RWPE1 (cell line): ENCODE data around the gene SGSM1.

Experiments
- CTCF ChIA-PET: fragments of 350-600 bp; sonication (Branson Sonifier 250); formaldehyde crosslinking; extraction: SDS; loops from one replicate; lab custom pipeline; 2021; lab: Yijun Ruan, JAX
- POLR2A ChIA-PET: fragments of 400-600 bp; formaldehyde crosslinking; extraction: SDS; loops from one replicate; lab custom pipeline; 2020; ENCODE audit warnings: antibody characterized with exemption; ENCODE audit not compliant: low non-redundant PET; lab: Yijun Ruan, JAX
- DNase-seq: peaks from one replicate; pipeline ENCODE4 v3.0.0; 2012; ENCODE audit warnings: low spot score
- H3K27ac ChIP-seq: fragments of 450-650 bp; 2 replicates; pipeline ENCODE4 v1.5.1; 2017
- TF ChIP-seq, protein P1 (sequence below): fragments of 450-650 bp; conservative IDR thresholded peaks from 2 replicates; pipeline ENCODE4 v1.5.1; 2017; ENCODE audit warnings: low read depth, mild to moderate bottlenecking

Gene SGSM1

DNA sequence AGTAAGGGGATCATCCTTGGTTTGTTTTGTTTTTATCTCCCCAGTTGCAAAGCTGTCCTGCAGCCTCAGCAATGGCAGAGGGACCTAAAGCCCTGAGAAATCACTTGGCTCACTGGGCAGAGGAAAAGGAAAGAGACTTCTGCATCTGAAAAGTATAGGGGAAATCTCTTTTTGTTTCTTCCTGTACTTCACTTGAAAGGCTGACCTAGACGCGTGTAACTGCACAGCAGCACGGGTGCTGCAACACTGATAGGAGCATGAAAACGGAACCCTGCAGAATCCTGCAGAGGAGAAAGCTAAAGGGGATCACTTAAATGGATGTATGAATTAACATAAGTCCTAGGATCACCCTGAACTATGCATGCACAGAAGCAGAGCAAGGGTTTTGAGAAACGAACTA, 29.5 kb upstream of the SGSM1 start:
- ChIA-PET CTCF (interaction anchor here (0.6 kb wide), 1 partner anchor 12 kb away, joined by 3 read pairs; no protein-coding TSS in a partner anchor), POLR2A (no interaction called here)
- no peak for DNase-seq
- no peak overlapping the region for H3K27ac ChIP-seq
- TF ChIP-seq, protein P1, sequence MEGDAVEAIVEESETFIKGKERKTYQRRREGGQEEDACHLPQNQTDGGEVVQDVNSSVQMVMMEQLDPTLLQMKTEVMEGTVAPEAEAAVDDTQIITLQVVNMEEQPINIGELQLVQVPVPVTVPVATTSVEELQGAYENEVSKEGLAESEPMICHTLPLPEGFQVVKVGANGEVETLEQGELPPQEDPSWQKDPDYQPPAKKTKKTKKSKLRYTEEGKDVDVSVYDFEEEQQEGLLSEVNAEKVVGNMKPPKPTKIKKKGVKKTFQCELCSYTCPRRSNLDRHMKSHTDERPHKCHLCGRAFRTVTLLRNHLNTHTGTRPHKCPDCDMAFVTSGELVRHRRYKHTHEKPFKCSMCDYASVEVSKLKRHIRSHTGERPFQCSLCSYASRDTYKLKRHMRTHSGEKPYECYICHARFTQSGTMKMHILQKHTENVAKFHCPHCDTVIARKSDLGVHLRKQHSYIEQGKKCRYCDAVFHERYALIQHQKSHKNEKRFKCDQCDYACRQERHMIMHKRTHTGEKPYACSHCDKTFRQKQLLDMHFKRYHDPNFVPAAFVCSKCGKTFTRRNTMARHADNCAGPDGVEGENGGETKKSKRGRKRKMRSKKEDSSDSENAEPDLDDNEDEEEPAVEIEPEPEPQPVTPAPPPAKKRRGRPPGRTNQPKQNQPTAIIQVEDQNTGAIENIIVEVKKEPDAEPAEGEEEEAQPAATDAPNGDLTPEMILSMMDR, result no peak

DNA sequence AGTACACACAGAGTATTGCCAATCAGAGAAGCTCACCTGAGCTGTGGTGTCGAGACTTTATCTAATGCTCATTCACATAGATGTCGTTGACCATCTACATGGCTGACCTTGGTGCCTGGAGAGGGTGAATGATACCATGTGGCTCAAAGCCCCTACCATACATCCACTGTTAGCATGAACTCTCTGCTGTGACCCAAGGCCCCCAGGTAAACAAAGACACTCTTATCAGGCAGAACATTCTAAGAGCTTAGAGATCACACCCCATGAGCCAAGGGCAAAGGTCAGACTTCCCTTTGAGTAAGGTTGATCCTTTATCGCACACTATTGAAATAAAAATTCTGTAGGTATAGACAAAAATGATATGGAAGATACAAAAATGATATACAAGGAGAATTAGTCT, 16.5 kb upstream of the SGSM1 start:
- ChIA-PET POLR2A (no interaction called here), CTCF (no interaction called here)
- TF ChIP-seq, protein P1, result no peak
- no peak for DNase-seq
- no peak overlapping the region for H3K27ac ChIP-seq

DNA sequence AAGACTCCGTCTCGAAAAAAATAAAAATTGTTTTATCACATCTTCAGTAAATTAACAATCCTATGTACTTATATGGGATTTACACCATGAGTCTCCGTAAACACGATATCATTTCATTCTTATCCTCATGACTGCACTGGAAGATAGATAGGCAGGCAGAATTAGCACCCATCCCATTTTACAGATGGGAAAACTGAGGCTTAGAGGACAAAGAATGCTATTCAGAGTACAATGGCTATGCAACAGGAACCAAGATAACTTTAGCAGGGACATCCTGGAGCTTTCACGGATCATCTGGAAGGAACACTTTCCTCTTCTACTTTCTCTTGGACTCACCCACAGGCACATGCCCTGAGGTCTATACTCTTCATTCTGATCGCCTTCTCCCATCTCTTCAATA, 14.6 kb upstream of the SGSM1 start:
- POLR2A ChIA-PET, result no interaction called here
- CTCF ChIA-PET, result interaction anchor here (1.4 kb wide), 1 partner anchor 12 kb away, joined by 5 read pairs; no protein-coding TSS in a partner anchor

DNA sequence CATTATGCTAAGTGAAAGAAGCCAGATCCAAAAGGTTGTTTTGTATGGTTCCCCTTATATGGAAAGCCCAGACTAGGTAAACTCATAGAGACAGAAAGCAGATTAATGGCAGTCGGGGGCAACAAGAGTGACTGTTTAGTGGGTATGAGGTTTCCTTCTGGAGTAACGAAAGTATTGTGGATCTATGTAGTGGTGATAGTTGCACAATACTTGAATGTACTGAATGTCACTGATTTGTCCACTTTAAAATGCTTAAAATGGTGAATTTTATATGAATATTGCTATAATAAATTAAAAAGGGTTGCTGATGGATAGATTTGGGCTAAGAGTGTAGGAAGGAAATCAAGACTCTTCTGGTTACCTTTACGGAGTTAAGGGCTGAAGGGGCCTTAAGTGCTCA, 10.0 kb upstream of the SGSM1 start:
- TF ChIP-seq, protein P1, result no peak
- POLR2A ChIA-PET, result no interaction called here
- no peak for DNase-seq
- H3K27ac ChIP-seq, result no peak overlapping the region
- CTCF ChIA-PET, result no interaction called here

More for the DNA sequence above, 14.6 kb upstream of the SGSM1 start:
- no peak overlapping the region for H3K27ac ChIP-seq
- no peak for DNase-seq
- TF ChIP-seq, protein P1, result no peak

DNA sequence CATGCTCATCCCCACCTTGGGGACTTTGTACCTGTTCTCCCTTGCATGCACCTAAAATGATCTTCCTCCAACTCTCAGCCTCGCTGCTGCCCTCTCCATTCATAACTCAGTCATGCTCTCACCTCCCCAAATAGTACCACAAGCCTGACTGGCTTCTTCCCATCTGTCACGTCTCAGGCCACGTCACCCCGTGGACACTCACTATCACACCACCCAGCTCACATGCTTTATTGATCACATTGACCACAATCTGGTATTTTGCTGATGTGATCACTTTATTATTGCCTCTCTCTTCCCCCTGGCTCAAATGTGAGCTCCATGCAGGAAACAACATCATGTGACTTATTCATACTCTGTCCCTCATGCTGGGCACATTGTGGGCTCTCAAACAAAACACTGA, 9.2 kb upstream of the SGSM1 start:
- ChIA-PET POLR2A (no interaction called here), CTCF (no interaction called here)

DNA sequence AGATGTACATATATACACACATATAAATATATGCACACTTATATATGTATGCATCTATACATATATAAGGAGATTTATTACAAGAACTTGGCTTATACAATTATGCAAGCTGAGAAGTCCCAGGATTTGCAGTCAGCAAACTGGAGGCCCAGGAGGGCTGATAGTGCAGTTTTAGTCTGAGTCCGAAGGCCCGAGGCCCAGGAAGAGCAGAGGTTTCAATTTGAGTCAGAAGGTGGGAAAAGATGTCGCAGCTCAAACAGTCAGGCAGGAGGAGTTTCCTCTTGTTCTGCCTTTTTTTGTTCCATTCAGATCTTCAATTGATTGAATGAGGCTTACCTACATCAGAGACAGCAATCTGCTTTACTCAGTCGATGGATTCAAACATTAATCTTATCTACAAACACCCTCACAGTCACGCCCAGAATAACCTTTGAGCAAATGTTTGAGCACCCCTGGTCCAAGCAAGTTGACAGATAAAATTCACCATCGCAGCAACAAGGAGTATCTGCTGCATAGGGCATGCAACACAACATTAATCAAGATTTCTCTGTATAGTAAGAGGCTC, 4.0 kb upstream of the SGSM1 start:
- H3K27ac ChIP-seq, result no peak overlapping the region
- no peak for DNase-seq
- POLR2A ChIA-PET, result no interaction called here
- TF ChIP-seq, protein P1, result no peak
- CTCF ChIA-PET, result no interaction called here

More for the DNA sequence above, 9.2 kb upstream of the SGSM1 start:
- TF ChIP-seq, protein P1, result no peak
- H3K27ac ChIP-seq, result no peak overlapping the region
- DNase-seq, result no peak
